HG02642 (cell line): Measurements from ENCODE around the gene POTEM.
A peak's percentile ranks its signal among the peaks of the same experiment; 100 is the strongest.
"Not testable (repeated sequence)": the region's sequence is repeated elsewhere in the genome, so short reads cannot be mapped to it uniquely, and the experiment has no call there.

Source experiments
- ATAC-seq: cut with Tn5 transposase; IDR thresholded peaks from one replicate; pipeline ENCODE4 v1.9.1; 2021; ENCODE audit warnings: mild to moderate bottlenecking; ENCODE audit not compliant: unreplicated experiment, poor library complexity

POTEM gene

GRCh38 chr14:18967134-18967533, at the start of gene POTEM:
Gene POTEM, plus strand, starts transcription at chr14:18967434. Its CDS starts 52 bp downstream, at chr14:18967486.
- ATAC-seq: not testable (repeated sequence)

DNA sequence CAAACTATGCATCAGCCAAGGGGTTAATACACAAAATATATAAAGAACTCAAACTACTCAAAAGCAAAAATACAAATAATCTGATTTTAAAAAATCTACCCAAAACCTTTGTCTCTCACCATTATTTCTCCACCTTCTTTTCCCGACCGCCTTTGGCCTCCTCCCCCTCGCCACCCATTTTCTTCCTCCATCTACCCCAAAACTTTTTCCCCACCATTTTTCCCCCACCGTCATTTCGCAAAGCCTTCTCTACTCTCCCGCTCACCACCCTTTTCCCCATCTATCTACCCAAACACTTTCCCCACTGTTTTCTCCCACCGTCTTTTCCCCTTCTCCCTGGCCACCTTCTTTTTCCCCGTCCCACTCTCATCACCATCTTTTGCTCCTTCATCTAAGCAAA, 48.9 kb upstream of the POTEM start:
- ATAC-seq: not testable (repeated sequence)

- not testable (repeated sequence) for ATAC-seq
Measured at GRCh38 chr14:18920052-18920451, 47.2 kb upstream of the POTEM start.

DNA sequence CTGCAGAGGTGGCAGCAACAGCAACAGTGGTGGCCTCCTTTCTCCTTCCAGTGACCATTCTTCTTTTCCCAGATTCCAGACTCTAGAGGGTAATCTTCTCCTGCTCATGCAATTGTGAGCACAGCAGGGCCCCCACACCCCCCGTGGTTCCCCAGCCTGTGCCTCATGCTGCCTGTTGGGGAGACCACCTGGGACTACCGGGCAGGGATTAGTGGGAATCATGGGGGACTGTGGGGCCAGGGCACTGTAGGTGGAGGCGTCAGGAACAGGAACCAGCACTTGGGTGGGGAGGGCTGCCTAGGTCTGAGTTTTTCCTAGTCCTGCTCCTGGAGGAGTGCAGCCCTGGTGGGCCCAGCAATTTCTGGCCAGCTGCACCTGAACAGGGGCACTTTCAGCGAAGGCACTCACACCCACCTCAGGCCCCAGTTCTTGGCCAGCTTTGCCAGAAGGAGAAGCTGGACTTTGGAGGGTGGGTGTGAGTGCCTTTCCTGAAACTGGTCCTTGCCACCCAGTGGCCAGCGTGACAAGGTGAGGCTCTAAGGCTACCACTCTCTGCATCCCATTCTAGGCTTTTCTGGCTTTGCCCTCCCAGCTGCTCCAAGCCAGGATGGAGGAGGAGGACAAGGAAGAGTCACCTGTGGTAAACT, 46.1 kb upstream of the POTEM start:
- not testable (repeated sequence) for ATAC-seq

DNA sequence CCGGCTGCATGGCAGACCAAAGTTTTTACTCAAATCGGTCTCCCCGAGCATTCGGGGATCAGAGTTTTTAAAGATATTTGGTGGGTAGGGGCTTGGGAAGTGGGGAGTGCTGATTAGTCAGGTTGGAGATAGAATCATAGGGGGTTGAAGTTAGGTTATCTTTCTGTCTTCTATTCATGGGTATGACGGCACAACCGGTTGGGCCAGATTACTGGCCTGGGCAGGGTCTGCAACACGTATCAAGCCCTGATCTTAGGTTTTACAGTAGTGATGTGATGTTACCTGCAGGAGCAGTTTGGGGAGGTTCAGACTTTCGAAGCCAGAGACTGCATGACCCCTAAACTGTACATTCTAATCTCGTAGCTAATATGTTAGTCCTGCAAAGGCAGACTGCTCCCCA, 30.4 kb upstream of the POTEM start:
- not testable (repeated sequence) for ATAC-seq

DNA sequence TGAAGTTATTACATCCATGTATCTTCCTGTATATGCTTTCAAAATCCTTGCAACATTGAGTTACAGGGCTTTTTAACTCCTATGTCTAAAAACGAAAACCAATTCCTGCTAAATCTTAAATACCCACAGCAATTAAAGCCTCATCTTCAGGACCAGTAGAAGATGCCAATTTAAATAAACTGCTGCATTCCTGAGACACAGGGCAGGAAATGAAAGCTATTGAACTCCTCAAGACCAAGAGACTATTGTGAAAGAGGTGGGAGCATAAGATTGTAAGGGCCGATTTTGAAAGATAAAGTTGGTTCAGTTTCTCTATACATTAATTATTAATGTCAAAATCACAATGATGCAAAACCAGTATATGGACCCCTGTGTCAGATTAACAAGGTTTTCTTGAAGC, 28.5 kb upstream of the POTEM start:
- not testable (repeated sequence) for ATAC-seq

- not testable (repeated sequence) for ATAC-seq
Measured at GRCh38 chr14:18949939-18950338, 17.3 kb upstream of the POTEM start.

DNA sequence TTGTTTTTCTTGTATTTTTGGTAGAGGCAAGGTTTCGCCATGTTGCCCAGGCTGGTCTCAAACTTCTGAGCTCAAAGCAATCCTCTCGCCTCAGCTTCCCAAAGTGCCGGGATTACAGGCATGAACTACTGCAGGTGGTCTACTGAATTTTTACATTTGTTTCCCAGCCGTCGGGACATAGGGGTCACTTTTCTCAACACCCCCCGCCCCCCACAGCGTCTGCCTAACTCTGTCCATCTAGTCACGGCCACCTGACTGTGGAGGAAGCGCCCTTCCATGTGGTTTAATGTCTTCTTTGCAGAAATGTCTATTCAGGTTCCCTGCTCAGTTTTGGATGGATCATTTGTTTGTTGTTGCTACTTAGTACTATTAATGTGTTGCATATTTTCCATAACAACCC, 14.1 kb upstream of the POTEM start:
- not testable (repeated sequence) for ATAC-seq

GRCh38 chr14:18955816-18956215, 11.4 kb upstream of the POTEM start:
- ATAC-seq: not testable (repeated sequence)

GRCh38 chr14:18961576-18961975, 5.7 kb upstream of the POTEM start:
- not testable (repeated sequence) for ATAC-seq

GRCh38 chr14:18962143-18962542, 5.1 kb upstream of the POTEM start:
- ATAC-seq: peak; percentile 65

DNA sequence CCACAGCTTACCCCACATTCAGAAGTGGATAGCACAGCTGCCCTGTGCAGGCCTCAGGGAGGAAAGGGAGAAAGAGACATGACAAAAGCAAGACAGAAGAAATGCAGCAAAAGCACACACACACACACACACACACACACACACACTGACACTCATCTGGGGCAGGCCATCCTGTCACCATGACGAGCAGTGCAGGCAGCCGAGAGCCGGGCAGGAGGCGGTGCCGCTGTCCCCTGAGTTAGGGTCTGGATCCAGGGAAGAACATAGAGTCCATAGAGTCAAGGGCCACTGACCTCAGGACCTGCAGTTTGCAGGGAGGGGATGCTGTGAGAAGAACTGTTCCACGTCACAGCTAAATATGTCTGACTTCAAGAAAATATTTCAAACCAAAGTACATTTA, 4.0 kb upstream of the POTEM start:
- ATAC-seq: not testable (repeated sequence)

GRCh38 chr14:18964878-18965277, 2.4 kb upstream of the POTEM start:
- not testable (repeated sequence) for ATAC-seq

DNA sequence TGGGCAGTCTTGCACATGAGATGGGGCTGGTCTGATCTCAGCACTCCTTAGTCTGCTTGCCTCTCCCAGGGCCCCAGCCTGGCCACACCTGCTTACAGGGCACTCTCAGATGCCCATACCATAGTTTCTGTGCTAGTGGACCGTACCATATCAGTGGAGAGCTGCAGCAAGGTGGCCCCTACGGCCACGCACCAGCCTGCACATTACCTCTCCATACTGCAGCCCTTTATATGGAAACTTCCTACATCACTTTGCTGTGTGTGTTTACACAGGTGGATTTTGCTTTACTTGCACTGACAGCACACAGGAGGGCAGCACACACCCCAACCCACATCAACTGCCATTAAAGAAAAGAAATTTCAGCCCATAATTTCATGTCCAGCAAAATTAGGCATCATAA, 35.3 kb downstream of the POTEM start:
- not testable (repeated sequence) for ATAC-seq

- ATAC-seq: not testable (repeated sequence)
Measured at GRCh38 chr14:19006490-19006889, 39.3 kb downstream of the POTEM start.

- ATAC-seq: not testable (repeated sequence)
Measured at GRCh38 chr14:19007678-19008077, 40.4 kb downstream of the POTEM start.

GRCh38 chr14:19011029-19011428, 43.8 kb downstream of the POTEM start:
- ATAC-seq: not testable (repeated sequence)

GRCh38 chr14:19011703-19012102, 44.5 kb downstream of the POTEM start:
- not testable (repeated sequence) for ATAC-seq

DNA sequence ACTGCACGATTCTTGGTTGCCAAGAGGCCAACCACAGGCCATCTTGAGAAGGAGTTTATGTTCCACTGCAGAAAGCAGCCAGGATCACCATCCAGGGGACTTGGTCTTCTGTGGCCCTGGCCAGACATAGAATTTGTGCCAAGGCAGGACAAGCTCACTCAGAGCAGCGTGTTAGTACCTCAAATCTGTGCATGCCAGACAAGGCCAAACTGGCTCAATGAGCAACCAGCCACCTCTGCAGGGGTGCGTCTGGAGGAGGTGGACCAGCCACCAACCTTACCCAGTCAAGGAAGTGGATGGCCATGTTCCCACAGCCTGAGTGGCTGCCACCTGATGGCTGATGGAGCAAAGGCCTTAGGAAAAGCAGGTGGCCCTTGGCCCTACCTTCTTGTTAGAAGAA, 48.0 kb downstream of the POTEM start:
- not testable (repeated sequence) for ATAC-seq

DNA sequence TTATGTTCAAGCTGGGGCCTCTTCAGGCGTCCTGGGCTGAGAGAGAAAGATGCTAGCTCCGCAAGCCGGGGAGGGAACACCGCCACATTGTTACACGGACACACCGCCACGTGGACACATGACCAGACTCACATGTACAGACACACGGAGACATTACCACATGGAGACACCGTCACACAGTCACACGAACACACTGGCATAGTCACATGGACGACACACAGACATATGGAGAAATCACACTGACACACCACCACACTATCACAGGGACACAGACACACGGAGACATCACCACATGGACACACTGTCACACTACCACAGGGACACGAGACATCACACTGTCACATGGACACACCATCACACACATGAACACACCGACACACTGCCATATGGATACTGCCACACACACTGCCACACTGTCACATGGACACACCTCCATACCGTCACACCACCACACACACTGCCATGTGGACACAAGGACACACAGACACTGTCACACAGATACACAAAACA, 57.9 kb downstream of the POTEM start:
- ATAC-seq: not testable (repeated sequence)

DNA sequence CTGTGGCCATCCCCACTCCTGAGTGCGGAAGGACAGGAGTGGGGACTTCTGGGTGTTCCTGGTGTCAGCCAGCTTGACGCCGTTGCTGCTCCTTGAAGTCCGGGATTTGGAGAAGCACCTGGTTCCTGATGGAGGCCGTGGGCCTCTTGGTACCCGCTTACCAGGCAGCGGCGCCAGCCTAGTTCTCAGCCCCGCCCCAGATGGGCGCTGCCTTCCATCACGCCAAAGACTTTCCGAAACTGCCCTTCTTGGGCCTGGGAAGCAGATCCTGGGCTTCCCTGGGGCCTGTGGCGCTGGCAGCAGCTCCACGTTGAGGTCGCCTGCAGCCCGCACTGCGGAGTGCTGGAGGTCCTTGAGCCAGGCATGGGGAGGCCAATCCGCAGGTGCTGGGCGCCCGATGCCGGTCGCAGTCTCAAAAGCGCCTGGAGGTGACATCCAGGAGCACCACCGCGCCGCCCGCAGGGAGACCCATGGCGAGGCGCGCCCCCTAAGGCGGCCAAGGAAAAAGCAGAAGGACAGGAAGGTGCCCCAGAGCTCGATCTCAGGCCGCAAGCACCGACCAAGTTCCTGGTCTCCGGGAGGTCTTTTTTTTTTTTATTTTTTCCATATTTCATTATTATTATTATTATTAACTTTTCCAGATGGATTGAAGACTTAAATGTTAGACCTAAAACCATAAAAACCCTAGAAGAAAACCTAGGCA, 59.6 kb downstream of the POTEM start:
- not testable (repeated sequence) for ATAC-seq
